GM18868 (cell line): ENCODE data around the gene SMYD4.
"Not testable (repeated sequence)": the region's sequence is repeated elsewhere in the genome, so short reads cannot be mapped to it uniquely, and the experiment has no call there.

Experiments used
- ATAC-seq: cut with Tn5 transposase; IDR thresholded peaks from one replicate; pipeline ENCODE4 v1.9.1; 2021; ENCODE audit warnings: mild to moderate bottlenecking, moderate library complexity; ENCODE audit not compliant: unreplicated experiment

Gene SMYD4

GRCh38 chr17:1783834-1784611 is 45.7 kb downstream of the SMYD4 start:
- ATAC-seq, result no peak

DNA sequence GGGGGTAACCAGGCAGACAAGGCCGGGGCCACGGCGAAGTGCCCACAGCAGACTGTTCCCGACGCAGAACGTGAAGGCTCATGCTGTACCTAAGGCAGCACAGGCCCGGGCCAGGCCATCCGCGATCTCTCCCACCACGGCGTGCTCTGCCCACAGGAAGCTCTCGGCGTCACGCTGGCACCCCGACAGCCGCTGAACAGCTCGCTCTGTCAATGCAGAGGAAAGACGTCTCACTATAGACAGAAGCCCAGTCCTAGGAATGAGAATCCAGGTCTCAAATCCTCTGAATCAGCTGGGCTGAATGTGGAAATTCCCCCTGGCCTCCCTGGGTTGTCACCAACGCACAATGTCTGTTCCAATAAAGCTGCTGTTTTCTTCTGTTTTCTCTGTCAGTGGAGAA is 46.4 kb downstream of the SMYD4 start:
- no peak for ATAC-seq

DNA sequence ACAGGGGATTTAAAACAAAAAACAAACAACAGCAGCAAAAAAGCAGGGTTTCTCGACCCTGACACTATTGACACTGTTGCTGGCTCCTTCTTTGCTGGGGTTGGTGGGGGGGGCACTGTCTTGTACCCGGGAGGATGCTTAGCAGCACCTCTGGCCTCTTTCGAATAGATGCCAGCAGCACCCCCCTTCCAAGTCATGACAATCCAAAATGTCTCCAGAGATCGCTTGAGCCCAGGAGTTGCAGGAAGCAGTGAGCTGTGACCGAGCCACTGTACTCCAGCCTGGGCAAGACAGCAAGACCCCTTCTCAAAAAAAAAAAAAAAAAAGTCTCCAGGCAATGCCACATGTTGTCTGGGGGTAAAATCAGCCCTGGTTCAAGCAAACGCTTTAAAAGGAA is 47.5 kb downstream of the SMYD4 start:
- no peak for ATAC-seq

GRCh38 chr17:1779571-1780131 is 50.1 kb downstream of the SMYD4 start:
- no peak for ATAC-seq

GRCh38 chr17:1776857-1777256 is 52.8 kb downstream of the SMYD4 start:
- ATAC-seq, result no peak

- no peak for ATAC-seq
Observed at GRCh38 chr17:1776328-1776727, 53.4 kb downstream of the SMYD4 start.

- no peak for ATAC-seq
Observed at GRCh38 chr17:1774390-1775176, 55.1 kb downstream of the SMYD4 start.

DNA sequence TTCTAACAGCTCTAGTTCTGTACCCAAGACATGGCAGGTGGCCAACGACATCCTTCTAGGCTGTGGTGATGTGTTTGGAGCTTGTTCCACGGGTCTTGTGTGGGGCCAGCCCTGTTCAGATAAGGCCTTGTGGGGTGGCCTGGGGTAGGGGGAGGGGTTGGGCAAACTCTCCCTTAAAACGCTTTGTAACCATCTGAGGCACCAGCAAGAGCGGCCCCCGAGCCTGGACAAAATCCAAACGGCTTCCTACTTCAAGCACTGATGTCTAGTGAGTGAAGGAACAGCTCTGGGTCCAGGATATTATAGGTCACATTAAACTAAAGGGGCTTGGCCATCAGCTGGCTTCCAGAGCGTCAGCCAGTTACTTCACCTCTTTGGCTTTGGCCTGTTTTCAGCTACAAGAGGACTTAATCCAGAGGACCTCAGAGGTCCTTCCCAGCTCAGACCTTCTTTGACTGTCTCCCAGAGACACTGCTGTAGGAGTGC is 56.0 kb downstream of the SMYD4 start:
- ATAC-seq, result no peak

GRCh38 chr17:1773000-1773695 is 56.6 kb downstream of the SMYD4 start:
- not testable (repeated sequence) for ATAC-seq

- ATAC-seq, result no peak
Observed at GRCh38 chr17:1769822-1770477, 59.8 kb downstream of the SMYD4 start.

DNA sequence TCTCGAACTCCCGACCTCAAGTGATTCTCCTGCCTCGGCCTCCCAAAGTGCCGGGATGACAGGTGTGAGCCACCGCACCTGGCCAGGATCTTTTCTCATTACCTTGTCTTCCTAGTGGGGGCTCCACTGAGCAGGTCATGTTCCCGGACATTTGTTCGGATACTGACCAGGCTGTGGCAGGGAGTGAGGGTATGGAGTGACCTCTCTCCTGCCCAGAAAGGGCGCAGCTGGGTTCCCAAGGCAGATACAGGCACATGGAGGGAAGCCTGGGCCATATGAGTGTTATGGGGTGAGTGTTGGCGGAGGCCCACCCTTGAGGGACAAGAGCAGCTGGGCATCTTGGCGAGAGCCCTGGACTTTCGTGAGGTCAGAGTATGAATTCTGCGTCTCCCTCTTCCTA is 62.3 kb downstream of the SMYD4 start:
- no peak for ATAC-seq

- no peak for ATAC-seq
Observed at GRCh38 chr17:1766382-1767135, 63.1 kb downstream of the SMYD4 start.

DNA sequence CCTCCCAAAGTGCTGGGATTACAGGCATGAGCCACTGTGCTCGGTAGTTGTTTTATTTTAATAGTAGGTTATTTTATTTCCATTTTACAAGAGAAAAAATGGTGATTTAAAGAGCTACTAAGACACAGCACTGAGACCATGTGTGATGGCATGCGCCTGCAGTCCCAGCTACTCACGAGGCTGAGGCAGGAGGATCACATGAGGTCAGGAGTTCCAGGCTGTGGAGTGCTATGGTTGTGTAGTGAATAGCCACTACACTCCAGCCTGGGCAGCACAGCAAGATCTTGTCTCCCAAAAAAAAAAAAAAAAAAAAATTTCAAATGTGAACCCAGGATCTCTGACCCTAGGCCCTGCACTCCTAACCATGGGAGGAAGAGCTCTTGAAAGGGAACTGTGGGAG is 64.1 kb downstream of the SMYD4 start:
- ATAC-seq, result no peak

GRCh38 chr17:1764705-1765104 is 65.0 kb downstream of the SMYD4 start:
- ATAC-seq, result not testable (repeated sequence)

- ATAC-seq, result no peak
Observed at GRCh38 chr17:1764284-1764683, 65.4 kb downstream of the SMYD4 start.

DNA sequence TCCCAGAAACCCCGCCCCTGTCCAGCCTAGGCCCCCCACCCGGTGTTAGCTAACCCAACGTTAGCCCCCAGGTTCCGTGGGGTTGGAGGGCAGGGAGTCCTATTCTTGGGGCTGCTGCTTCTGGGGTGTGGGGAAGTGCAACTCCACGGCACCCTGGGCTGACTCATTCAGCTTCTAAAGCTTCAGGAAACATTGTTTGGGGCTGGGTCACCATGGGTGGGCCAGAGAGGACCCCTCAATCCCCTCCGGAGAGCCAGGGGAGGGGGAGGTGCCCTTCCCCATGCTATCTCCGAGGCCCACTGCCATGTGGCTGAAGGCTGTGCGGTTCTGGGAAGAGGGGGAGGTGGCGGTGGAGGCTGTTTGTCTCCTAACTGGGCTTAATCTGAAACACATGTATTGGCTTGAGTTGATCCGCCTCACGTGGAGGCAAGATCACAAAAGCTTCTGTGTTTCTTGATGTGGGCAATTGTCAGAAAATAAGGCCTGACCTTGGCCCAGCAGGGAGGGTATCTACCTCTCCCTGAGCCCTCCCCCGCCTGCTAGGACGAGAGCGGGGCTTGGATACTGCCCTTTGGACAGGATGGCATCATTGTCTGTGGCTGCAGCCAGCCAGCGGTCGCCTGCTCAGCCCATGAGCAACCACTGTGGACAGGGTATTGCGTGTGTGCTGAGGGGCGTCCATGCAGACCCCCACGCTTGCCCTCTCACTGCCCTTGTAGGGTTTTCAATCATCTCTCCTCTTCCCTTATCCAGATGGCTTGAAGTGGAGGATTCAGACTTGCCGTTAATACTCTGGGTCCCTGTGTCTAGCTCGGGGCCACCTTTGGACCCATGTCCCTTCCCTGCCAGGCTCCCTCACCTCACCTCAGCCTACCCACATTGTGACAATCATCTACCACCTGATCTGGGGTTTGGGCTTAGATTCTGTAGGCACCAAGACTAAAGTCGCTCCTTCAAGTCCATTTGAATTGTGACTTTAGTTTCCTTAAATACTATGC is 66.5 kb downstream of the SMYD4 start:
- no peak for ATAC-seq

DNA sequence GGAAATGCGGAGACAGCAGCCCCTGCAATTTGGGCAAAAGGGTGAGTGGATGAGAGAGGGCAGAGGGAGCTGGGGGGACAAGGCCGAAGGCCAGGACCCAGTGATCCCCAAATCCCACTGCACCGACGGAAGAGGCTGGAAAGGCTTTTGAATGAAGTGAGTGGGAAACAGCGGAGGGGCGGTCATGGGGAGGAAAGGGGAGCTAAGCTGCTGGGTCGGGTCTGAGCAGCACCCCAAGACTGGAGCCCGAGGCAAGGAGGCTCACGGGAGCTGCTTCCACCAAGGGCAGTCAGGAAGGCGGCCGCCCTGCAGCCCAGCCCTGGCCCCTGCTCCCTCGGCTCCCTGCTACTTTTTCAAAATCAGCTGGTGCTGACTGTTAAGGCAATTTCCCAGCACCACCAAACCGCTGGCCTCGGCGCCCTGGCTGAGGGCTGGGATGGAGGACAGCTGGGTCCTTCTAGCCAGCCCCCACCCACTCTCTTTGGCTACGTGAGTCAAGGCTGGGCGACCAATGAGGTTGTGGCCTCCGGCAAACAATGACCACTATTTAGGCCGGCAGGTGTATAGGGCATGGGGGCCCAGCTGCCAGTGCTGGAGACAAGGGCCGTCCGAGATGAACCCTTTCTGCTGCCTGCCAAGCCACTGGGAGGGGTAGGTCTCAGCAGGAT is 67.3 kb downstream of the SMYD4 start:
- ATAC-seq, result no peak

DNA sequence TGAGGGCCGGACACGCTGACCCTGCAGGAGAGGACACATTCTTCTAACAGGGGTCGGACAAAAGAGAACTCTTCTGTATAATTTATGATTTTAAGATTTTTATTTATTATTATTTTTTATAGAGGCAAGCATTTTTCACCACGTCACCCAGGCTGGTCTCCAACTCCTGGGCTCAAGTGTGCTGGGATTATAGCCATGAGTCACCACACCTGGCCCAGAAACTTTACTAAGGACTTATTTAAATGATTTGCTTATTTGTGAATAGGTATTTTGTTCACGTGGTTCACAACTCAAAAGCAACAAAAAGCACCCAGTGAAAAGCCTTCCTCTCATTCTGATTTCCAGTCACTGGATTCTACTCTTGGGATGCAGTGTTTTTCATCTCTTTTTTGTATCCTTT is 70.2 kb downstream of the SMYD4 start:
- ATAC-seq, result no peak
